ENCODE measurements around the gene VAMP2. TPM values are rescaled to one million over a fixed set of nuclear protein-coding genes. Genes with fewer than 3 reads are reported as not detected.

Gene VAMP2
- total and polyA plus RNA-seq, 9 of the 15 experiments (the other 6 are each of a cell fraction or from before 2014, with no cell fraction given) = 2.3 to 31.8 (median 6.0) TPM

DNA sequence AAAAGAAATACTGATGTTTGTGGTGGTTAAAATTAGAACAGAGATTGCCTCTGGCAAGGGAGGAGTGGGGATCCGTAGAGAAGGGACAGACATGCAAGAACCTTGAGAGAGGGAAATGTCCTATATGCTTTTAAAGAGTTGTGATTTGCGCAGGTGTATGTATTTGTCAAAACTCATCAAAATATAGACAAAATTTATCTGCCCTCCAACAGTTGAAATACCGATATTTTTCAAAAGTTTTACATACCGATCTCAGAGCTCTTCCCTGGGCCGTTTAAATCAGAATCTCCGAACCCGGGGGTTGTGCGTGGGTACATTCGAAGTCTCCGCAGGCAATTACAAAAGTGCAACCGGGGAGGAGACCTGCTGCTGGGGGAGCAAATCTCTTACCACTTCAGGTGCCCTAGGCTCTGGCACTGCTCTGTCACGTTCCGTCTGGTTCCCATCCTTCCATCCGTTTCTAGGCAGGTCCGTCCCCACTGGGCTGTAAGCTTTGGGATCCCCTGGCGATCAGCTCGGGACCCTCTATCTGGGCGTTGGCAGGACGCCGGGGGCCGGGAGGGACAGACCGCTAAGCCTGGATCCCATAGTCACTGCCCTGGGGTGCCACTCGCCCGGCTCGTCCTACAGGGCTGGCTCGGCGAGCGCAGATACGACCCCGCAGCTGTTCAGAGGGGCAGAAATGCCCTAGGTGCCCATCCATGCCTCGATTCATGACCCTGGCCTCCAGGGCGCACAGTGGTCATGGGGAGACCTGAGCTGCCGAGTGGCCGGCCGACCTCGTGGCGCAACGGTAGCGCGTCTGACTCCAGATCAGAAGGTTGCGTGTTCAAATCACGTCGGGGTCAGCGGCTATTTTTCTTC lies 23.1 kb upstream of the VAMP2 start (continued):
- no peak; the same call in 1 of the 2 replicates for TF ChIP-seq ZNF592 (IDR thresholded peaks at IDR 0.05)
- no peak for TF ChIP-seq MEIS2 (IDR thresholded peaks at IDR 0.05; ENCODE audit: partially characterized antibody)
- TF ChIP-seq MCM3 (IDR thresholded peaks at IDR 0.05) = no peak
- no peak for TF ChIP-seq TRIM24 (IDR thresholded peaks at IDR 0.05)
- no peak for TF ChIP-seq ZNF785 (CRISPR knock-in tag; IDR thresholded peaks at IDR 0.05)
- TF ChIP-seq, protein P1, sequence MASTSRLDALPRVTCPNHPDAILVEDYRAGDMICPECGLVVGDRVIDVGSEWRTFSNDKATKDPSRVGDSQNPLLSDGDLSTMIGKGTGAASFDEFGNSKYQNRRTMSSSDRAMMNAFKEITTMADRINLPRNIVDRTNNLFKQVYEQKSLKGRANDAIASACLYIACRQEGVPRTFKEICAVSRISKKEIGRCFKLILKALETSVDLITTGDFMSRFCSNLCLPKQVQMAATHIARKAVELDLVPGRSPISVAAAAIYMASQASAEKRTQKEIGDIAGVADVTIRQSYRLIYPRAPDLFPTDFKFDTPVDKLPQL (IDR thresholded peaks at IDR 0.05; ENCODE audit: extremely low read depth, insufficient read length) = no peak
- TF ChIP-seq ZNF584 (CRISPR knock-in tag; IDR thresholded peaks at IDR 0.05; ENCODE audit: low read depth) = no peak
- no peak for TF ChIP-seq NUFIP1 (IDR thresholded peaks at IDR 0.05; ENCODE audit: partially characterized antibody)
- TF ChIP-seq TEAD1 (CRISPR knock-in tag; IDR thresholded peaks at IDR 0.05) = no peak
- no peak for TF ChIP-seq RBM25 (IDR thresholded peaks at IDR 0.05; ENCODE audit: low read depth, low read length, severe bottlenecking)
- TF ChIP-seq NFRKB (IDR thresholded peaks at IDR 0.05; ENCODE audit: low read depth) = no peak
- TF ChIP-seq ZNF41 (CRISPR knock-in tag; conservative IDR thresholded peaks at IDR 0.05) = no peak
- TF ChIP-seq, protein P2, sequence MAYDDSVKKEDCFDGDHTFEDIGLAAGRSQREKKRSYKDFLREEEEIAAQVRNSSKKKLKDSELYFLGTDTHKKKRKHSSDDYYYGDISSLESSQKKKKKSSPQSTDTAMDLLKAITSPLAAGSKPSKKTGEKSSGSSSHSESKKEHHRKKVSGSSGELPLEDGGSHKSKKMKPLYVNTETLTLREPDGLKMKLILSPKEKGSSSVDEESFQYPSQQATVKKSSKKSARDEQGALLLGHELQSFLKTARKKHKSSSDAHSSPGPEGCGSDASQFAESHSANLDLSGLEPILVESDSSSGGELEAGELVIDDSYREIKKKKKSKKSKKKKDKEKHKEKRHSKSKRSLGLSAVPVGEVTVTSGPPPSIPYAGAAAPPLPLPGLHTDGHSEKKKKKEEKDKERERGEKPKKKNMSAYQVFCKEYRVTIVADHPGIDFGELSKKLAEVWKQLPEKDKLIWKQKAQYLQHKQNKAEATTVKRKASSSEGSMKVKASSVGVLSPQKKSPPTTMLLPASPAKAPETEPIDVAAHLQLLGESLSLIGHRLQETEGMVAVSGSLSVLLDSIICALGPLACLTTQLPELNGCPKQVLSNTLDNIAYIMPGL (CRISPR knock-in tag; IDR thresholded peaks at IDR 0.05) = peak; percentile 85; the same call in 1 of the 2 replicates
- no peak for TF ChIP-seq SAFB2 (IDR thresholded peaks at IDR 0.05; ENCODE audit: borderline replicate concordance, low read depth, low read length, severe bottlenecking)
- no peak for TF ChIP-seq SRSF7 (optimal IDR thresholded peaks at IDR 0.05; ENCODE audit: low read depth, low read length)
- peak; percentile 15; the same call in 1 of the 2 replicates for TF ChIP-seq RB1 (IDR thresholded peaks at IDR 0.05; ENCODE audit: low read depth)
- TF ChIP-seq ZNF431 (CRISPR knock-in tag; IDR thresholded peaks at IDR 0.05) = no peak
- no peak for TF ChIP-seq GTF2A2 (tag; IDR thresholded peaks at IDR 0.05)
- TF ChIP-seq ZBTB49 (CRISPR knock-in tag; IDR thresholded peaks at IDR 0.05; ENCODE audit: borderline replicate concordance) = no peak
- no peak for TF ChIP-seq EP300 (IDR thresholded peaks at IDR 0.05; ENCODE audit: low read length)
